BLaER1 treated with 17β-estradiol and CSF1 and Interleukin-3, amounts not matched to agents 10 nM and 100 nM (cell line): ENCODE data around the gene PRSS33.

ENCODE experiments used
- H3K27ac ChIP-seq, 11 experiments: shearing (Covaris generic); formaldehyde crosslinking; 2 replicates each; pipeline ENCODE4 v1.8.1; 2022
- H3K27me3 ChIP-seq, 11 experiments: shearing (Covaris generic); formaldehyde crosslinking; 2 replicates each; pipeline ENCODE4 v1.8.1; 2022
- H3K36me3 ChIP-seq, 11 experiments: shearing (Covaris generic); formaldehyde crosslinking; 2 replicates each; pipeline ENCODE4 v1.8.1; 2022
- H3K4me1 ChIP-seq, 10 experiments: shearing (Covaris generic); formaldehyde crosslinking; 2 replicates each; pipeline ENCODE4 v1.8.1; 2022
- H3K4me2 ChIP-seq, 11 experiments: shearing (Covaris generic); formaldehyde crosslinking; 2 replicates each; pipeline ENCODE4 v1.8.1; 2022
- H3K4me3 ChIP-seq, 10 experiments: shearing (Covaris generic); formaldehyde crosslinking; 2 replicates each; pipeline ENCODE4 v1.8.1; 2022
- H3K9ac ChIP-seq, 11 experiments: shearing (Covaris generic); formaldehyde crosslinking; 2 replicates each; pipeline ENCODE4 v1.8.1; 2022
- H3K9me3 ChIP-seq, 11 experiments: shearing (Covaris generic); formaldehyde crosslinking; replicated peaks in 1 of 11; 2 replicates each; pipeline ENCODE4 v1.8.1; 2022
- H4K20me1 ChIP-seq, 11 experiments: shearing (Covaris generic); formaldehyde crosslinking; 2 replicates each; pipeline ENCODE4 v1.8.1; 2022
- Cebpa-rat ChIP-seq, 11 experiments: shearing (Covaris generic); IDR thresholded peaks; 2 replicates each; pipeline ENCODE4 v1.8.1; 2022

PRSS33 gene, protein sequence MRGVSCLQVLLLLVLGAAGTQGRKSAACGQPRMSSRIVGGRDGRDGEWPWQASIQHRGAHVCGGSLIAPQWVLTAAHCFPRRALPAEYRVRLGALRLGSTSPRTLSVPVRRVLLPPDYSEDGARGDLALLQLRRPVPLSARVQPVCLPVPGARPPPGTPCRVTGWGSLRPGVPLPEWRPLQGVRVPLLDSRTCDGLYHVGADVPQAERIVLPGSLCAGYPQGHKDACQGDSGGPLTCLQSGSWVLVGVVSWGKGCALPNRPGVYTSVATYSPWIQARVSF

DNA sequence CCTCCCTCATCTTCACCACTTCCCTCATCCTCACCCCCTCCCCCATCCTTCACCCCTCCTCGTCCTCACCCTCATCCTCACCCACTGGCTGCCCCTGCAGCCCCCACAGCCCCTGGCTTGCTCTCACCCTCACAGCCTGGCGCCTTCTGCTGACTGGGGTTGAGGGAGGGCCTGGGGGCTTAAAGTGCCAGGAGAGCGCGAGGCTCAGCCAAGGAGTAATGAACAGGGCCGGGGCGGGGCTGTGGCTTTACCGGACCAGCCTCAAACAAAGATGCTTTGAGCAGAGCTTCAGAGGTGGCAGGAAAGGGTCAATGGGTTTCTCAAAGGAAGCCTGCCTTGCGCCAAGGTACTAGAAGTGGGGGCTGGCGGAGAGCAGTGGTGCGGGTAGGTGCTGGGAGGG lies at the start of gene PRSS33:
Gene PRSS33 (minus strand): TSS at position 155 of the 400 bp plus-strand sequence. CDS start 1,013 bp downstream, outside the sequence.
- H3K4me2 ChIP-seq: no peak within 1 kb of the TSS
- H3K27me3 ChIP-seq: peaks cover 21 to 33% (median 28%) of the 10 kb centered on the region in 11 experiments
- no peak within 1 kb of the TSS for H3K9ac ChIP-seq
- no peaks in the 10 kb centered on the region for H3K36me3 ChIP-seq
- no peak for TF ChIP-seq Cebpa-rat (IDR thresholded peaks at IDR 0.05)
- H3K4me1 ChIP-seq: peaks cover 0 to 8% (median 5%) of the 10 kb centered on the region in 10 experiments; a peak in 9 of 20 replicates
- H3K9me3 ChIP-seq: no peaks in the 10 kb centered on the region
- 0 out of 22 replicates have a peak, but pooled peaks cover 0 to 2% (median 0%) of the 10 kb centered on the region in 11 experiments for H4K20me1 ChIP-seq
- H3K27ac ChIP-seq: no peak within 1 kb of the TSS
- H3K4me3 ChIP-seq: no peak within 1 kb of the TSS

DNA sequence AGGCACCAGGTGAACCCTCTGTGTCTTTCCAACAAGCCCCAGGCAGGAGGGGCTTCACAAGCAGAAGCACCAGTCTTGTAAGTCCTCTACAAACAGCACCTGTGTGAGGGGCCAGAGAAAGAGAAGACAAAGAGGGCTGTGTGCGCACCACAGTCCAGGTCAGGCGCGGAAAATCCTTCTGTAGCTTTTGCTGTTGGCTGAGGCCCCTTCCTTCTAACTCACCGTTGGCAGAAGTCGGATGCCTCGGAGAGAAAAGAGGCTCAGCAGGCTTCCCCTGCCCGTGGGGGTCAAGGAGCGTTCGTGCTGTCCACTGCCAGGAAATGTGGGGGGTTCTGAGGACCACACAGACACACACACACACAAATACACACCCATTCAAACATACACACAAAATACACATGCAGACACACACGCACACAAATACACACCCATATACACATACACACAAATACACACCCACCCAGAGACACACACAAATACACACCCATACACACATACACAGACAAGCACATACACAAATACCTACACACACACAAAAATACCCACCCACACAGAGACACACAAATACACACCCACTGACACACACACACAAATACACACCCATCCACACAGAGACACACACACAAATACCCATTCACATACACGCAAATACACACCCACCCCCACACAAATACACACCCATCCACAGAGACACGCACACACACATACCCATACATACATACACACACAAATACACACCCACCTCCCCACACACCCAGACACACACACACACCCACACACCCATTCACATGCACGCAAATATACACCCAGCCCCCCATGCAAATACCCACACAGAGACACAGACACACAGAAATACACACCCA lies 49.5 kb upstream of the PRSS33 start:
- Histone ChIP-seq H3K27ac (no peak overlapping the region), H4K20me1 (0 out of 22 replicates have a peak, but pooled peaks cover 0 to 3% (median 0%) of the 10 kb centered on the region in 11 experiments), H3K4me2 (no peak overlapping the region), H3K9me3 (peaks cover 0 to 9% (median 0%) of the 10 kb centered on the region in 11 experiments; a peak in 5 of 22 replicates), H3K27me3 (no peaks in the 10 kb centered on the region), H3K4me1 (peaks cover 13 to 29% (median 22%) of the 10 kb centered on the region in 10 experiments), H3K36me3 (no peaks in the 10 kb centered on the region), H3K9ac (no peak overlapping the region), H3K4me3 (no peak overlapping the region)
- TF ChIP-seq Cebpa-rat (IDR thresholded peaks at IDR 0.05): no peak

DNA sequence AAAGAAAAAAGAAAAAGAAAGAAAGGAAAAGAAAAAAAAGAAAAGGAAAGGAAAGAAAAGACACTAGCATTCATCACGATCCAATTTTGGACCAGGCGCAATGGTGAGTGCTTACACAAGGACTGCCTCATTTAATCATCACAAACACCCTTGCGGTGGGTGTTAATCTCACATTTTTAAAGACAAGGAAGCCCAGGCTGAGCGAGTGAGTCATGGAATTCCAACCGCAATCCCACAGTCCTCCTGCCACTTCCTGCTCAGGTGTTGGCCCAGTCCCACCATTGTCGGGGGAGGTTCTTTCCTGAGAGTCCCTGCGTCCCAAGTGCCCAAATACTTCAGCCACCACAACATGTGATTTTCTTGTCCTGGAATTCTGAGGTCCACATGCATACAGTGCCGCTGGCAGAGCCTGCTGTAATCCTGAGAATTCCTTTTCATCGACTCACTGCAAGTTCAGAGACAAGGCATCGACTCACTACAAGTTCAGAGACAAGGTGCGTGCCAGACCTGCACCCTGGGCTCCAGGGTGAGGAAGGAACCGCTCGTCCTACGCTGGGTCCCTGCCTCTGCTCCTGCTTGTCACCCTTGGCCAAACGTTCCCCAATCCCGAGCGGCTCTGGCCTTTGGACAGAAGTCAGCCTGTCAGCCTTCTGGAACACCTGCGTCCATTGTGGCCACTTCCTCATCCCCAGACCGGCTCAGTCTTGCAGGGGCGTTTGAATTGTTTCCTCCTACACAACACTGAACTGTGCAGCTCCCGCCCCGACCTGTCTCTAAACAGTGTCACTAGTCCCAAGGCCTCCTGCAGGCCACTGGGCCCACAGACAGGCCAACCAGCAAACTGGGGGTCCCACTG lies 48.5 kb upstream of the PRSS33 start:
- TF ChIP-seq Cebpa-rat (IDR thresholded peaks at IDR 0.05): no peak
- no peak overlapping the region for H3K4me2 ChIP-seq
- H3K9ac ChIP-seq: no peak overlapping the region
- no peaks in the 10 kb centered on the region for H3K27me3 ChIP-seq
- H3K9me3 ChIP-seq: peaks cover 0 to 13% (median 0%) of the 10 kb centered on the region in 11 experiments; a peak in 5 of 22 replicates
- H3K27ac ChIP-seq: no peak overlapping the region
- H3K4me3 ChIP-seq: no peak overlapping the region
- H3K4me1 ChIP-seq: peaks cover 10 to 19% (median 12%) of the 10 kb centered on the region in 10 experiments
- H4K20me1 ChIP-seq: 0 out of 22 replicates have a peak, but pooled peaks cover 0 to 3% (median 0%) of the 10 kb centered on the region in 11 experiments
- peaks cover 0 to 4% (median 0%) of the 10 kb centered on the region in 11 experiments; a peak in 1 of 22 replicates for H3K36me3 ChIP-seq

DNA sequence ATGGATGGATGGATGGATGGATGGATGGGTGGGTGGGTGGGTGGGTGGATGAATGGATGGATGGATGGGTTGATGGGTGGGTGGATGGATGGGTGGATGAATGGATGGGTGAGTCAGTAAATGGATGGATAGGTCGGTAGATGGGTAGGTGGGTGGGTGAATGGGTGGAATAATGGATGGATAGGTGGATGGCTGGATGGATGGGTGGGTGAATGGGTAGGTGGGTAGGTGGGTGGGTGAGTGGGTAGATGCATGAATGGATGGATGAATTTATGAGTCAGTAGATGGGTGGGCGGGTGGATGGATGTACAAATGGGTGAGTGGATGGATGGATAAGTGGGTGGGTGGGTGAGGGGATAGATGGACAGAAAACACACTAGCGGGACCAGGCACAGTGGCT lies 47.6 kb upstream of the PRSS33 start:
- H4K20me1 ChIP-seq: 0 out of 22 replicates have a peak, but pooled peaks cover 0 to 3% (median 0%) of the 10 kb centered on the region in 11 experiments
- peaks cover 0 to 4% (median 0%) of the 10 kb centered on the region in 11 experiments; a peak in 1 of 22 replicates for H3K36me3 ChIP-seq
- no peak for TF ChIP-seq Cebpa-rat (IDR thresholded peaks at IDR 0.05)
- no peak overlapping the region for H3K9ac ChIP-seq
- H3K4me1 ChIP-seq: peaks cover 6 to 19% (median 10%) of the 10 kb centered on the region in 10 experiments
- no peak overlapping the region for H3K4me3 ChIP-seq
- H3K27me3 ChIP-seq: no peaks in the 10 kb centered on the region
- no peak overlapping the region for H3K27ac ChIP-seq
- peaks cover 0 to 13% (median 0%) of the 10 kb centered on the region in 11 experiments; a peak in 5 of 22 replicates for H3K9me3 ChIP-seq
- no peak overlapping the region for H3K4me2 ChIP-seq

DNA sequence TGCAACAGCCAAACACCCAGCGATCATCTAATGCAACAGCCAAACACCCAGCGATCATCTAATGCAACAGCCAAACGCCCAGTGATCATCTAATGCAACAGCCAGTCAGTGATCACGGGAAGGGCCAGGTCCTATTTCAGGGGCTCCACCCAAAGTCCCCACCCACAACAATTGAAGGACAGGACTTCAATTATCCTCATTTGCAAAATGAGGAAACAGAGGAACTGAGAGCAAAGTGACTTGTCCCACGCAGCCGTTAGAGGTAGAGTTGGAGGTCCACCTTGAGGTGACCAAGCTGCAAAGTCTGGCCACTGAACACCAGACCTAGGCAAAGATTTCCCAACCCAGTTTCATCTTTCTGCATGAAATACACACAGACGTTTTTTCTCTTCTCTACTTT lies 46.4 kb upstream of the PRSS33 start:
- Histone ChIP-seq H3K4me1 (peaks cover 13 to 27% (median 16%) of the 10 kb centered on the region in 10 experiments), H3K9me3 (peaks cover 0 to 13% (median 0%) of the 10 kb centered on the region in 11 experiments; a peak in 5 of 22 replicates), H4K20me1 (0 out of 22 replicates have a peak, but pooled peaks cover 0 to 3% (median 0%) of the 10 kb centered on the region in 11 experiments), H3K4me2 (no peak overlapping the region), H3K27me3 (no peaks in the 10 kb centered on the region), H3K36me3 (peaks cover 0 to 4% (median 0%) of the 10 kb centered on the region in 11 experiments; a peak in 1 of 22 replicates), H3K27ac (no peak overlapping the region), H3K4me3 (no peak overlapping the region), H3K9ac (no peak overlapping the region)
- no peak for TF ChIP-seq Cebpa-rat (IDR thresholded peaks at IDR 0.05)

DNA sequence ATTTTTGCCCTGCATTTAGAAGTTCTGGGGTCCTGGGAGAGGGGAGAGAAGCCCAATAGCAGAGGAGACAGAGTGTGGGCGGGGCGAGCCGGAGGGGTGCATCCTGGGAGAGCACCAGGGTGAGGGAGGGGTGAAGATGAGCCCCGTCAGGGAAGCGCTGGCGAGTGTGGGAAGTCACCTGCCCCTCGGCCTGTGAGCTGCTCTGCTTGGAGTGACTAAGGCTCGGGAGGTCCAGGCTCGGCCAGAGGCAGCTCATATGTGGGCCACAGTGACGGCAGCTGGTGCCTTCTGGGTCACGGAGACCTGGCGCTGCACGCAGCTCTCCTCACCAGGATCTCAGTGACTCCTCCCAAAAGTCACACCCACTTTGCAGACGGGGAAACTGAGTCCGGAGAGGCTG lies 43.8 kb upstream of the PRSS33 start:
- Histone ChIP-seq H3K4me3 (peak overlapping the region in 1 of 10 experiments; percentile 49; a peak in 1 of 20 replicates), H3K36me3 (peaks cover 0 to 4% (median 0%) of the 10 kb centered on the region in 11 experiments; a peak in 1 of 22 replicates), H3K4me2 (peak overlapping the region in 3 of 11 experiments; percentile 81 to 95 (median 95); a peak in 7 of 22 replicates), H3K27me3 (no peaks in the 10 kb centered on the region), H3K9me3 (peaks cover 0 to 13% (median 0%) of the 10 kb centered on the region in 11 experiments; a peak in 5 of 22 replicates), H3K4me1 (peaks cover 13 to 28% (median 18%) of the 10 kb centered on the region in 10 experiments), H4K20me1 (peaks cover 0 to 6% (median 0%) of the 10 kb centered on the region in 11 experiments; a peak in 1 of 22 replicates), H3K9ac (no peak overlapping the region), H3K27ac (no peak overlapping the region)
- TF ChIP-seq Cebpa-rat (IDR thresholded peaks at IDR 0.05): no peak

DNA sequence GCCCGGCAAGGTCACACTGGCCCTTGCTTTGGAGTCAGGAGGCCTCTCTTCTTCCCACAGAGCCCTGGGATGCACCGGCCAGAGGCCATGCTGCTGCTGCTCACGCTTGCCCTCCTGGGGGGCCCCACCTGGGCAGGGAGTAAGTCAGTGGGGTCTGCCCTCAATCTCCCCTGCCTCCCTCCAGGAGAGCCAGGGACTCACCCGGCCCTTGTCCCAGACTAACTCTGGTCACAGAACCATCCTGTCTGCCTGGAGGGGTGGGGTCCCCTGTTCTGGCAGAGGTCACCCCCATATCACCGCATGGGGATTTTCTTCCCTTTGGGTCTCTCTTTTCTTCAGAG lies 43.0 kb upstream of the PRSS33 start:
- Histone ChIP-seq H3K9me3 (peaks cover 0 to 13% (median 0%) of the 10 kb centered on the region in 11 experiments; a peak in 5 of 22 replicates), H3K4me2 (peak overlapping the region; percentile 53 to 95 (median 77)), H3K27me3 (no peaks in the 10 kb centered on the region), H3K4me1 (peaks cover 13 to 28% (median 18%) of the 10 kb centered on the region in 10 experiments), H3K4me3 (peak overlapping the region in 5 of 10 experiments; percentile 35 to 54 (median 49); a peak in 11 of 20 replicates), H3K36me3 (peaks cover 0 to 4% (median 0%) of the 10 kb centered on the region in 11 experiments; a peak in 1 of 22 replicates), H3K27ac (peak overlapping the region; percentile 31 to 89 (median 60); a peak in 20 of 22 replicates), H4K20me1 (peaks cover 0 to 6% (median 0%) of the 10 kb centered on the region in 11 experiments; a peak in 1 of 22 replicates), H3K9ac (peak overlapping the region in 10 of 11 experiments; percentile 23 to 76 (median 62); a peak in 16 of 22 replicates)
- no peak for TF ChIP-seq Cebpa-rat (IDR thresholded peaks at IDR 0.05)
